GM23248 (cell line): ENCODE measurements around the gene RAD51B. TPM values are rescaled to one million over a fixed set of nuclear protein-coding genes. Genes with fewer than 3 reads are reported as not detected.

Experiments
- DNase-seq: peaks from one replicate; pipeline ENCODE4 v3.0.0-alpha.2; 2015
- H2AFZ ChIP-seq: fragments of 200-600 bp; sonication (generic); 2 replicates; pipeline ENCODE4 v1.6.1; 2016; ENCODE audit warnings: antibody characterized with exemption
- H3F3A ChIP-seq: fragments of 200-600 bp; sonication (generic); 2 replicates; pipeline ENCODE4 v1.6.1; 2016; ENCODE audit warnings: mild to moderate bottlenecking, antibody characterized with exemption, mixed run types; ENCODE audit not compliant: insufficient read depth
- H3K27ac ChIP-seq: fragments of 200-600 bp; sonication (generic); 2 replicates; pipeline ENCODE4 v1.5.1; 2016; ENCODE audit warnings: mild to moderate bottlenecking
- H3K27me3 ChIP-seq: fragments of 200-600 bp; sonication (generic); replicated peaks from 2 replicates; pipeline ENCODE4 v1.6.1; 2016; ENCODE audit warnings: mild to moderate bottlenecking; ENCODE audit not compliant: insufficient read depth
- H3K36me3 ChIP-seq: fragments of 200-600 bp; sonication (generic); 2 replicates; pipeline ENCODE4 v1.6.1; 2016; ENCODE audit warnings: low read depth, mild to moderate bottlenecking
- H3K4me1 ChIP-seq: fragments of 200-600 bp; sonication (generic); 2 replicates; pipeline ENCODE4 v1.6.1; 2016; ENCODE audit warnings: mild to moderate bottlenecking; ENCODE audit not compliant: insufficient read depth
- H3K4me2 ChIP-seq: fragments of 200-600 bp; sonication (generic); one replicate; pipeline ENCODE4 v1.6.1; 2016; ENCODE audit warnings: mild to moderate bottlenecking; ENCODE audit not compliant: unreplicated experiment
- H3K4me3 ChIP-seq: fragments of 200-600 bp; sonication (generic); 2 replicates; pipeline ENCODE4 v1.5.1; 2016; ENCODE audit warnings: mild to moderate bottlenecking
- H3K79me2 ChIP-seq: fragments of 200-600 bp; sonication (generic); 2 replicates; pipeline ENCODE4 v1.6.1; 2016; ENCODE audit warnings: mild to moderate bottlenecking; ENCODE audit not compliant: insufficient read depth
- H3K9ac ChIP-seq: fragments of 200-600 bp; sonication (generic); 2 replicates; pipeline ENCODE4 v1.6.1; 2016; ENCODE audit warnings: mild to moderate bottlenecking
- H3K9me2 ChIP-seq: fragments of 200-600 bp; sonication (generic); 2 replicates; pipeline ENCODE4 v1.6.1; 2016; ENCODE audit warnings: mixed run types, mild to moderate bottlenecking, moderate library complexity; ENCODE audit not compliant: insufficient read depth
- H3K9me3 ChIP-seq: fragments of 200-600 bp; sonication (generic); one replicate; pipeline ENCODE4 v1.6.1; 2017; ENCODE audit warnings: low read depth
- H4K20me1 ChIP-seq: fragments of 200-600 bp; sonication (generic); 2 replicates; pipeline ENCODE4 v1.6.0; 2016; ENCODE audit not compliant: insufficient read depth
- EZH2 ChIP-seq: fragments of 200-600 bp; sonication (generic); IDR thresholded peaks from 2 replicates; pipeline ENCODE4 v1.6.1; 2018; ENCODE audit warnings: antibody characterized with exemption, mild to moderate bottlenecking; ENCODE audit not compliant: insufficient read depth, poor library complexity, severe bottlenecking
- EZH2phosphoT487 ChIP-seq: fragments of 200-600 bp; sonication (generic); IDR thresholded peaks from 2 replicates; pipeline ENCODE4 v1.6.1; 2018; ENCODE audit warnings: antibody characterized with exemption, moderate library complexity, mild to moderate bottlenecking, low read depth; ENCODE audit not compliant: insufficient read depth
- WGBS, 2 experiments: methylation state at CpG; one replicate each; pipeline ENCODE4 v1.1.6; 2015 to 2017; ENCODE audit warnings: low lambda C conversion rate in 2 of 2, low coverage in 1 of 2; ENCODE audit errors: missing lambda C conversion rate in 2 of 2; 5-methylcytosine and 5-hydroxymethylcytosine counted together
- in situ Hi-C: fragments of 300-500 bp; cut with MboI; formaldehyde crosslinking; loops from 2 replicates; pipeline ENCODE4 v1.15.0; 2020
- polyA plus RNA-seq: library from polyadenylated mRNA; unstranded; fragments of >200 nt; fragmentation: Nextera tagmentation; extraction: Ambion mirVana; gene quantifications from 2 replicates; pipeline ENCODE4 v1.2.1, GENCODE V29; 2016
- total RNA-seq: library from RNA; depleted of rRNA; stranded (reverse); fragments of >200 nt; shearing (Covaris generic); gene quantifications from 2 replicates; pipeline ENCODE4 v1.2.3, GENCODE V29; 2014

RAD51B gene
- total and polyA plus RNA-seq, 2 experiments from 2014 or later = 4.0 to 8.8 TPM

DNA sequence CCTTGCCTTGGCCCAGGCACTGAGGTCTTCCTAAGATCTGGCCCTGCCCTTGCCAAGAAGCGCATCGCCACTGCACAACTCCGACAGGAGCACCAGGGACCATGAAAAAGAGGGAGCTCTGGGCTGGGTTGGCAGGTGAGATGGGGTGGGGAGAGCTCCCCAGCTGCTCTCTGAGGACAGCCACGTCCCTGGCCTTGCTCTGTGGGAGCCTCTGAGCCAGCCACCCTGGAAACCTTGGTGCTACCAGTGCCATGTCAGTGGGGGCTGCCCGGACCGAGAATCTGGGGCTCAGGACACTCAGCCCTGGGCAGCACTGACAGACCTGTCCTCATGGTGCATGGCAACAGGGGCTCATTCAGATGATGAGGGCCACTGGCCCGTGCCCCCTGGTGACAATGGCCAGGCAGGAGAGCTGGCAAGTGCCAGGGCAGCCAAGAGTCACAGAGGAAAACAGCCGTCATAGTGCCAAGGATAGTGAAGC lies 838.5 kb downstream of the RAD51B start:
- 97% methylated on average over 8 of the region's 8 CpGs for WGBS, 2 experiments
- no peak overlapping the region for H2AFZ ChIP-seq
- H3K27me3 ChIP-seq = no peaks in the 10 kb centered on the region
- no peak overlapping the region for H3K9ac ChIP-seq
- no peak overlapping the region for H3K27ac ChIP-seq
- DNase-seq = no peak
- no peaks in the 10 kb centered on the region for H3K79me2 ChIP-seq
- H3K4me3 ChIP-seq = no peak overlapping the region
- H3K9me3 ChIP-seq = no peaks in the 10 kb centered on the region
- TF ChIP-seq EZH2 (no peak), EZH2phosphoT487 (no peak)
- H3K4me2 ChIP-seq = no peak overlapping the region
- H3F3A ChIP-seq = 0 out of 2 replicates have a peak, but pooled peaks cover 4% of the 10 kb centered on the region
- H3K36me3 ChIP-seq = no peaks in the 10 kb centered on the region
- H4K20me1 ChIP-seq = no peaks in the 10 kb centered on the region
- in situ Hi-C loops = no loop called here
- H3K9me2 ChIP-seq = no peaks in the 10 kb centered on the region
- H3K4me1 ChIP-seq = peaks cover 21% of the 10 kb centered on the region

DNA sequence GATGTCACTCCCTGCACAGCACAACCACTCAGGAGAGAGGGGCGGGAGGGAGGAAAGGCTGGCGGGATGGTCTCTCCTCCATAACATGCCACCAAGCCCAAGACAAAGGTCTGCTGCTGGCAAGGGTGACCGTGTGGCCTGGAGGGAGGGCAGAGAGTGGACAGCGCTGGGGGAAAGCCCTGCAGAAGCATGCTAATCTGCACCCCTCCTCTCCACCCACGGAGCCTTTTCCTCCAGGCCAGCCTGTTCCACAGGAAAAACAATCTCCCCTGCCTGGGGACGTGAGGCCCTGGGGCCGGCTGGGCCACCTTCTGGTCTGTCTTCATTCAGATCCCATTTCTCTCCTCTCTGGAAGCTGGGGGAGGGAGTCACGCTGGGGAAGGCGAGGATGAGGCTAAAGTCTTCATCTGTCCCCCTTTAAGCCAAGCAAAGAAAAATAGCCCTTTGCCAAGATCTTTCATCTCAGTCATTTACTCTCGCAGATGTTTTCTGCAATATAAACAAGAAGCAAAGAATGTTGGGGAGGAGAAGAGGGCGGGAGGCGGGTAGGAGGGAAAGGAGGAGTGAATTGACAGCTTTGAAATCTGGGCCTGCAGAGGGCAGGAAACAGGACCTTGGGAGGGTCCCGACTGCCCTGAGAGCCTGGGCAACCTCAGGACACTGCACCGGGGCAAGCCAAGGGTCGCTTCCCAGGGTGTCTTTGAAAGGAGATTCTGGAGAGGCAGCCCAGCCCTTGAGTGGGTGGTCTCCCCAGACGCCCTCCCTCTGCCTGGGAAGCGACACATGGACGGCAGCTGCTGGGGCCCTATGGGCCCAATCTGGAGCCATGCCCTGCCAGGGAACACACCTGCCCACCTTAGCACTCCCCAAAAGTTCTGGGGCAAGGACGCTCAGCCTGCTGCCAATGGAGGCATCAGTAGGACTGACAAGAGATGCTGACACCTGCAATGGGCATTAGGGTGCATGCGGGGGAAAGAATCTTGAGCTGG lies 839.7 kb downstream of the RAD51B start:
- Histone ChIP-seq H3K36me3 (no peaks in the 10 kb centered on the region), H3K27me3 (no peaks in the 10 kb centered on the region), H3K9me3 (no peaks in the 10 kb centered on the region), H3F3A (peaks cover 14% of the 10 kb centered on the region; the same call in 1 of the 2 replicates), H3K27ac (no peak overlapping the region), H2AFZ (peak overlapping the region; percentile 73), H3K79me2 (no peaks in the 10 kb centered on the region), H3K4me3 (no peak overlapping the region), H3K4me1 (peaks cover 31% of the 10 kb centered on the region), H3K9ac (no peak overlapping the region), H3K9me2 (no peaks in the 10 kb centered on the region), H3K4me2 (no peak overlapping the region), H4K20me1 (no peaks in the 10 kb centered on the region)
- 46 to 53% methylated on average over 20 of the region's 20 CpGs for WGBS, 2 experiments
- in situ Hi-C loops = no loop called here
- DNase-seq = peak; percentile 12
- no peak for TF ChIP-seq EZH2
- TF ChIP-seq EZH2phosphoT487 = no peak

DNA sequence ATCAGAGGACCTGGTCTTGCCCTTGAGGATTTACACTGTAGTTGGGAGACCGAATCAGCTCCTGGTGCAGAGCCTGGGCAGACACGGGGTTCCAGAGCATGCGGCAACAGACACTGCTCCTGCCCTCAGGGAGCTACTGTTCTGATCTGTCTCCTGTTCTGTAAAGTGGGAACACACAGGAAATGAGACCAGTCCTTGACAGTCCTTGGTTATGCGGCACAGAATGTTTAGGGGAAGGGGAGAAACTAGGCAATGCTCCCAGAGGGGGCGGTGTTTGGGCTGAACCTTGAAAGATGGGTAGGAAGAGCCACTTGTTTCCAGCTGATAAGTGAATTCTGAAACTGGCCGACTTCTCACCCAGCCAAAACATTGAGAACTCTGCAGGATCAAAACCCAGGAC lies 840.9 kb downstream of the RAD51B start:
- Histone ChIP-seq H3F3A (peaks cover 26% of the 10 kb centered on the region), H3K9me2 (no peaks in the 10 kb centered on the region), H3K79me2 (no peaks in the 10 kb centered on the region), H3K4me2 (no peak overlapping the region), H3K4me1 (peaks cover 44% of the 10 kb centered on the region), H3K9ac (no peak overlapping the region), H3K27me3 (no peaks in the 10 kb centered on the region), H3K9me3 (no peaks in the 10 kb centered on the region), H3K27ac (no peak overlapping the region), H3K36me3 (no peaks in the 10 kb centered on the region), H4K20me1 (no peaks in the 10 kb centered on the region), H3K4me3 (no peak overlapping the region), H2AFZ (no peak overlapping the region)
- 86 to 88% methylated on average over 6 of the region's 6 CpGs for WGBS, 2 experiments
- in situ Hi-C loops = no loop called here
- no peak for DNase-seq
- no peak for TF ChIP-seq EZH2
- no peak for TF ChIP-seq EZH2phosphoT487

DNA sequence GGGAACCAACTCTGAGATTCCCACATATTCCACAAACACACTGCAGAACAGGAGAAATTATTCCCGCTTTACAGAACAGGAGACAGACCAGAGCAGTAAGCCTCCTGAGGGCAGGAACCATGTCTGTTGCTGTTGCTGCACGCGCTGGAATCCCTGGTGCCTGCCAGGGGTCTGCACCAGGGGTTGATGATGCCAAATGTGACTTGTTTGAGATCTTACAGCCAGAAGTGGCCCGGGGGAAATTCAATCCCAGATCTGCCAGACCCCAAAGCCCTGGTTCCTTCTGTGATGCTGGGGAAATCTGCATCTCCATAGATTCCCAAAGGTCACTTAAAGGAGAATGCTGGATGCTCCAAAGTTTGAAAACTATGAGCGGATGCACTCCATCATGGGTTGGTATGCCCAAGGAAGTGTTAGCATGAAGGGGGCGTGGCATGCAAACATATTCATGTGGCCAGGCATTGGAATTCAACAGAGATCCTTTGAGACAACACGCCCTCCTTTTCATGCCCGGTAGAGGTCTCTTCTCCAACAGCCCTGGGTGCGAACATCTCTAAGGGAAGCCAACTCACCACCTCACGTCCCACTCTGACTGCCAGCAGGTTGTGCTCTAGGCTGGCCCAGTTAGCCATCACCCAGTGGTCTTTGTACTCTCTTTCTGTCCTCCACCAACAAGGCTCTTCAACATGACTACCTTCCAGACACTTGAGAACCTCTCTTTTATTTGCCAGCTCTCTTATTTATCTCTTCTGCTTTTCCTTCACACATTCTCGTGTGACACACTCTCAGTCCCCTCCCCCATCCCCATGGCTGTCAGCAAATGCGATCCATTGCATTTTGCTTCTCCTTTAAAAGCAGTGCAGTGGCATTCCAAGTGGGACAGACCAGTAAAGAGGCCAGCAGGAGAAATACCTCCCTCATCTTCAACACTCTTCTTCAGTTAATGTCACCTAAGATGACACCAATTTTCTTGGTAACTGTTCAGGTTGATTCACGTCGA lies 841.9 kb downstream of the RAD51B start:
- H3K27ac ChIP-seq = no peak overlapping the region
- WGBS, 2 experiments = 90% methylated on average over 14 of the region's 14 CpGs

More for the DNA sequence above, 841.9 kb downstream of the RAD51B start:
- H3K36me3 ChIP-seq = no peaks in the 10 kb centered on the region
- in situ Hi-C loops = no loop called here
- no peak overlapping the region for H3K4me3 ChIP-seq
- H3F3A ChIP-seq = peaks cover 33% of the 10 kb centered on the region
- no peak overlapping the region for H2AFZ ChIP-seq
- H3K79me2 ChIP-seq = no peaks in the 10 kb centered on the region
- H3K9me2 ChIP-seq = no peaks in the 10 kb centered on the region
- DNase-seq = no peak
- peaks cover 54% of the 10 kb centered on the region for H3K4me1 ChIP-seq
- H3K27me3 ChIP-seq = no peaks in the 10 kb centered on the region
- H3K9ac ChIP-seq = no peak overlapping the region
- H3K9me3 ChIP-seq = no peaks in the 10 kb centered on the region
- H4K20me1 ChIP-seq = no peaks in the 10 kb centered on the region
- TF ChIP-seq EZH2 (no peak), EZH2phosphoT487 (no peak)
- no peak overlapping the region for H3K4me2 ChIP-seq
